Chondrocyte (in vitro differentiated cells): ENCODE measurements around the gene CYSRT1. TPM values are rescaled to one million over a fixed set of nuclear protein-coding genes. Genes with fewer than 3 reads are reported as not detected.

Experiments
- DNase-seq: peaks from one replicate; pipeline ENCODE4 v3.0.0; 2021; ENCODE audit warnings: mixed read lengths, low spot score
- H3K27ac Mint-ChIP-seq: one replicate; pipeline ENCODE4 v1.8.0; 2021; ENCODE audit warnings: mild to moderate bottlenecking, moderate library complexity, mixed read lengths; ENCODE audit not compliant: unreplicated experiment
- H3K27me3 Mint-ChIP-seq: 2 replicates; pipeline ENCODE4 v1.8.0; 2021; ENCODE audit warnings: low read depth, mixed read lengths
- H3K36me3 Mint-ChIP-seq: 2 replicates; pipeline ENCODE4 v1.8.0; 2021; ENCODE audit warnings: low read depth, mixed read lengths
- H3K4me1 Mint-ChIP-seq: 2 replicates; pipeline ENCODE4 v1.8.0; 2021; ENCODE audit warnings: low read depth, mild to moderate bottlenecking, mixed read lengths
- H3K4me3 Mint-ChIP-seq: one replicate; pipeline ENCODE4 v1.8.0; 2021; ENCODE audit warnings: mild to moderate bottlenecking, moderate library complexity, mixed read lengths; ENCODE audit not compliant: unreplicated experiment
- H3K9me3 Mint-ChIP-seq: 2 replicates; pipeline ENCODE4 v1.8.0; 2021; ENCODE audit warnings: low read depth, mixed read lengths
- total RNA-seq: library from RNA; stranded (reverse); gene quantifications from 3 replicates; pipeline ENCODE4 v1.2.1, GENCODE V29; 2021
- TF ChIP-seq, protein P1 (sequence below): fragments of 200-600 bp; sonication (generic); IDR thresholded peaks from 2 replicates; pipeline ENCODE4 v1.5.0; 2021; ENCODE audit warnings: antibody characterized with exemption, mild to moderate bottlenecking, moderate library complexity

Gene CYSRT1
- total RNA-seq, 1 donor from 2014 or later: 0.92 TPM

DNA sequence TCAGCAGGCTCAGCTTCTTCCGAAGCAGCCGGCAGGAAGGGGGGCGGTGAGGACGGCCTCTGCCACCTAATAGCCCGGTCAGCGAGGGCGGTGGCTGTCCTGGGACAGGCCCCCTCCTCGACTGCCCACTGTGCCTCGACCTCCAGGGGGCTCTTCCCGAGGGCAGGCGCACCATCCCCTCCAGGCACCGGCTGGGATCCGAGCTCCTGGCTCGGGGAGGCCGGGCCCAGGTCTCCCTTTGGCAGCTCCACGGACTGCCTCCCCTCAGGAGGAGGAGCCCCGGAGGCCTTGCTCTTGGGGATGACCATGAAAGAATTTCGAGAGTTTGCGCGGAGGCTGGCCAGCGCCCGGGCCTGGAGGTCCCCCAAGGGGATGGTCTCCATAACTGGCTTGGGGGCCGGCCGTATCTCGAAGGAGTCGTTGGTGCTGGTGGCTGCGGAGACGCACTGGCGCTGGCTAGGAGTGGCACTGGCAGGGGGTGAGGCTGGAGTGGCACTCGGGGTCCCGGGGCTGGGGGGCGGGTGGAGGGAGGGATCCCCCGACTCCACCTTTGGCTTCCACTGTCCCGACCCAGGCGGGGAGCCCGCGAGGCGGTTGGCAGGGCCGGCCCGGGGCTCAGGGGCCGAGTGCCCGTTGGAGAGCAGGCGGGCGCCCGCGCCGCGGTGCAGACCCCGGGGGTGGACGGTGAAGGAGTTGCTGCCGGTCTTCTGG, 25.4 kb upstream of the CYSRT1 start:
- DNase-seq: no peak
- Mint-ChIP-seq H3K27ac (peak overlapping the region; percentile 79), H3K36me3 (no peaks in the 10 kb centered on the region), H3K4me1 (peaks cover 62% of the 10 kb centered on the region), H3K4me3 (peak overlapping the region; percentile 87), H3K9me3 (no peaks in the 10 kb centered on the region), H3K27me3 (no peaks in the 10 kb centered on the region)
- TF ChIP-seq, protein P1, sequence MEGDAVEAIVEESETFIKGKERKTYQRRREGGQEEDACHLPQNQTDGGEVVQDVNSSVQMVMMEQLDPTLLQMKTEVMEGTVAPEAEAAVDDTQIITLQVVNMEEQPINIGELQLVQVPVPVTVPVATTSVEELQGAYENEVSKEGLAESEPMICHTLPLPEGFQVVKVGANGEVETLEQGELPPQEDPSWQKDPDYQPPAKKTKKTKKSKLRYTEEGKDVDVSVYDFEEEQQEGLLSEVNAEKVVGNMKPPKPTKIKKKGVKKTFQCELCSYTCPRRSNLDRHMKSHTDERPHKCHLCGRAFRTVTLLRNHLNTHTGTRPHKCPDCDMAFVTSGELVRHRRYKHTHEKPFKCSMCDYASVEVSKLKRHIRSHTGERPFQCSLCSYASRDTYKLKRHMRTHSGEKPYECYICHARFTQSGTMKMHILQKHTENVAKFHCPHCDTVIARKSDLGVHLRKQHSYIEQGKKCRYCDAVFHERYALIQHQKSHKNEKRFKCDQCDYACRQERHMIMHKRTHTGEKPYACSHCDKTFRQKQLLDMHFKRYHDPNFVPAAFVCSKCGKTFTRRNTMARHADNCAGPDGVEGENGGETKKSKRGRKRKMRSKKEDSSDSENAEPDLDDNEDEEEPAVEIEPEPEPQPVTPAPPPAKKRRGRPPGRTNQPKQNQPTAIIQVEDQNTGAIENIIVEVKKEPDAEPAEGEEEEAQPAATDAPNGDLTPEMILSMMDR: peak; percentile 23

DNA sequence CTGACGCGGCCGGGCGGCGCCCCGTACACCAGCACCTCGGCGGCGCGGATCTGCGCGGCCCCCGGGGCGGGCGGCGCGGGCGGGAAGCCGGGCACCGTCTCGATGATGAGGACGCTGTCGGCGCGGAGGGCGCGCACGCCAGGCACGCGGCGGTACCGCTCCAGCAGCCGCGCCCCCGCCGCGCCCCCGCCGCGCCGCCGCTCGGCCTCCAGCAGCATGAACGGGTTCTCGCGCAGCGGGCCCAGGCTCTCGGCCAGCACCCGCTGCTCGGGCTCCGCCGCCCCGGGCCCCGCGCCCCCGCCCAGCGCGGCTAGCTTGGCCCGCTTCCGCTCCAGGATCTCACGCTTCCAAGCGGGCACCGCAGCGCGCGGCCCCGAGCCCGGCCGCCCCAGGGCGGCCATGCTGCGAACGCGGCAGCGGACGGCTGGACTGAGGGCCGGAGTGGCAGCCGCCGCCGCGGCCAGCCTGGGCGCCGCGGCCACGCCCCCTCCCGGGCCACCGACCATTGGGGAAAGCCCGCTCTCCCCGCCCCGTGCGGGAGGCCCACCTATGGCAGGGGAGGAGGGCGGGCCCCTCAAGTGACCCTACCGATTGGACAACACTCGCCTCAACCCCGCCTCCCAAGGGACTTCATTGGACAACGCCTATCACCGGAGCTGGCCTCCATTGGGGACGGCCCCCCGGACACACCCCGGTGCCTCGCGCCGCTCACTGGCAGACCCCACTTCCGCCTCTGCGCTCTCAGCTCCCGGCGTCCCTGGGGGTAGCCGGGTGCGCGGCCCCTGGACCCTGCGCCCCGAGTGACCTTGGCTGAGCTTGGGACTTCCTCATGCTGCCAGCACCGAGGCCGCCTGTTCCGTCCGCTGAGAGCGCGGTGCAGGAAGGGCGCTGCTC, 24.4 kb upstream of the CYSRT1 start, which contains the start of gene TPRN:
TPRN (minus strand) TSS at position 431 of the 894 bp plus-strand sequence; CDS start at position 401, 30 bp downstream.
- peak within 1 kb of the TSS; percentile 87 for H3K4me3 Mint-ChIP-seq
- no peaks in the 10 kb centered on the region for H3K36me3 Mint-ChIP-seq
- H3K4me1 Mint-ChIP-seq: peaks cover 60% of the 10 kb centered on the region
- peak; percentile 100 for DNase-seq
- no peaks in the 10 kb centered on the region for H3K9me3 Mint-ChIP-seq
- TF ChIP-seq, protein P1: no peak
- H3K27ac Mint-ChIP-seq: peak within 1 kb of the TSS; percentile 79
- H3K27me3 Mint-ChIP-seq: no peaks in the 10 kb centered on the region

DNA sequence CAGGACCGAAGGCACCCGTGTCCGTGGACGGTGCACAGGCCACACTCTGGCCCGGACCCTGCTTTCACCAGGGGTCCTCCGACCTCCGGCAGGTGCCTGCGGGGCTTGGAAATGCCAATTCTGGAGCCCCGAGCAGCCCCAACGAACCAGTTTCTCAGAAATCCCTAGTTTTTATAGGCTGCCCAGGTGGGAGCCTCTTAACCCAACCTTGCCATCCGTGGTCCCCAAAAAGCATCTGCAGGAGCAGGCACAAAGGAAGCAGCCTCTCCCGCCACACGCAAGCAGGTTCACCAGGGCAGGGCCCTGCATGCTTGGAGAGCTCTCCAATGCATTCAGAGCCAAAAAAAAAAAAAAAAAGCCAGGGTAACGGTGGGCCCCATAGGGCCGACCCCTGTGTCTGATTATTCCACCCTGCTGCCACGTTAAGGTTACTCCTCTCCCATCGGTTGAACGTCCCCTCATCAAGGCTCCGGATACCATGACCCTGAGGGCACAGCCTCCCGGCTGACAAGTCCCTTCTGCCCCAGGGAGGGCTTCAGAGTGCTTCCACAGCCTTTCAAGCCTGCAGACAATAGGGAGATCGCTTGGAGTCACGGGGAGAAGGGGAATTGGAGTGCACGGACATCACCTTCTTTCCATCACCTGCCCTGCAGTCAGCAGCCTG, 23.6 kb upstream of the CYSRT1 start:
- peak overlapping the region; percentile 71 for H3K4me3 Mint-ChIP-seq
- TF ChIP-seq, protein P1: no peak
- H3K27me3 Mint-ChIP-seq: no peaks in the 10 kb centered on the region
- H3K9me3 Mint-ChIP-seq: no peaks in the 10 kb centered on the region
- peak overlapping the region; percentile 54 for H3K27ac Mint-ChIP-seq
- no peak for DNase-seq
- peaks cover 68% of the 10 kb centered on the region for H3K4me1 Mint-ChIP-seq
- no peaks in the 10 kb centered on the region for H3K36me3 Mint-ChIP-seq

DNA sequence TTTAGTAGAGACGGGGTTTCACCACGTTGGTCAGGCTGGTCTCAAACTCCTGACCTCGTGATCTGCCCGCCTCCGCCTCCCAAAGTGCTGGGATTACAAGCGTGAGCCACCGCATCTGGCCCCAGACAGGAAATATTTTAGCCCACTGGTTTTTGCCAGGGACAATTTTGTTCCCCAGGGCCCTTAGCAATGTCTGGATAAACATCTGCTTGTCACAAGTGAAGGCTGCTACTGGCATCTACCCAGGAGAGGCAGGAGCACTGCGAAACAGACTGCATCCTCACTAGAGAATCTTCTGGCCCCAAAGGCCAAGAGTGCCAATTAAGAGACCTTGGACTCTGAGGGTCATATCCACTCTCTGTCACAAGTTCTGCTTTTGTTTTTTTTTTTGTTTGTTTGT, 22.0 kb upstream of the CYSRT1 start:
- peaks cover 2% of the 10 kb centered on the region for H3K36me3 Mint-ChIP-seq
- TF ChIP-seq, protein P1: no peak
- H3K9me3 Mint-ChIP-seq: no peaks in the 10 kb centered on the region
- H3K4me1 Mint-ChIP-seq: peaks cover 73% of the 10 kb centered on the region
- DNase-seq: no peak
- no peaks in the 10 kb centered on the region for H3K27me3 Mint-ChIP-seq
- peak overlapping the region; percentile 38 for H3K4me3 Mint-ChIP-seq
- H3K27ac Mint-ChIP-seq: peak overlapping the region; percentile 27

DNA sequence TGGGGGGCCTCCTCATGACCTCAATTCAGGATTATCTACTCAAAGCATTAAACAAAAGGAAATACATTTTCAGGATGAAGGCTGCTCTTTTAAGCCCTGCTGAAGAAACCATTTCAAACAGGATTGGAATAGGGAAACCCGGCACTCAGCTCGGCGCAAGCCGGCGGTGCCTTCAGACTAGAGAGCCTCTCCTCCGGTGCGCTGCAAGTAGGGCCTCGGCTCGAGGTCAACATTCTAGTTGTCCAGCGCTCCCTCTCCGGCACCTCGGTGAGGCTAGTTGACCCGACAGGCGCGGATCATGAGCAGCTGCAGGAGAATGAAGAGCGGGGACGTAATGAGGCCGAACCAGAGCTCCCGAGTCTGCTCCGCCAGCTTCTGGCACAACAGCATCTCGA, 20.2 kb upstream of the CYSRT1 start:
- TF ChIP-seq, protein P1: no peak
- H3K4me1 Mint-ChIP-seq: peaks cover 58% of the 10 kb centered on the region
- H3K9me3 Mint-ChIP-seq: no peaks in the 10 kb centered on the region
- peak overlapping the region; percentile 87 for H3K27ac Mint-ChIP-seq
- no peak for DNase-seq
- H3K36me3 Mint-ChIP-seq: peaks cover 4% of the 10 kb centered on the region
- no peaks in the 10 kb centered on the region for H3K27me3 Mint-ChIP-seq
- peak overlapping the region; percentile 91 for H3K4me3 Mint-ChIP-seq
